Ishikawa (cell line): ENCODE measurements around the gene UCN3.

Experiments used
- EGR1 ChIP-seq: IDR thresholded peaks from 2 replicates; pipeline ENCODE4 v1.6.1; 2012
- EP300 ChIP-seq: IDR thresholded peaks from 2 replicates; pipeline ENCODE4 v1.6.1; 2012; ENCODE audit warnings: borderline replicate concordance
- FOXM1 ChIP-seq: IDR thresholded peaks from 2 replicates; pipeline ENCODE4 v1.6.1; 2012; ENCODE audit warnings: low read depth, borderline replicate concordance
- MAX ChIP-seq: IDR thresholded peaks from 2 replicates; pipeline ENCODE4 v1.6.1; 2012
- RAD21 ChIP-seq: IDR thresholded peaks from 2 replicates; pipeline ENCODE4 v1.6.1; 2012; ENCODE audit warnings: low read depth
- REST ChIP-seq: IDR thresholded peaks from 2 replicates; pipeline ENCODE4 v1.6.1; 2012; ENCODE audit warnings: low read depth, mild to moderate bottlenecking
- TCF12 ChIP-seq: IDR thresholded peaks from 2 replicates; pipeline ENCODE4 v1.6.1; 2012; ENCODE audit warnings: low read depth
- TEAD4 ChIP-seq: IDR thresholded peaks from 2 replicates; pipeline ENCODE4 v1.6.1; 2012
- YY1 ChIP-seq: IDR thresholded peaks from 2 replicates; pipeline ENCODE4 v1.6.1; 2012; ENCODE audit warnings: low read depth

- TF ChIP-seq REST, result no peak
- no peak for TF ChIP-seq YY1
- no peak for TF ChIP-seq MAX
- no peak for TF ChIP-seq FOXM1
- no peak for TF ChIP-seq EGR1
- TF ChIP-seq RAD21, result no peak
- TF ChIP-seq TCF12, result no peak
- TF ChIP-seq EP300, result no peak
- no peak for TF ChIP-seq TEAD4
Measured at GRCh38 chr10:5385224-5385623, 20.5 kb downstream of the UCN3 start.
